ENCODE measurements around the gene MYO1E. TPM values are rescaled to one million over a fixed set of nuclear protein-coding genes. Genes with fewer than 3 reads are reported as not detected.

The MYO1E gene
- total RNA-seq, 4 donors from 2014 or later: 23.3 to 99.8 (median 66.5) TPM

- peaks cover 4 to 12% of the 10 kb centered on the region in 2 donors for H3K4me1 ChIP-seq
- no peak for TF ChIP-seq CTCF (IDR thresholded peaks at IDR 0.05)
- no peak for TF ChIP-seq POLR2A (IDR thresholded peaks at IDR 0.05)
- intact Hi-C loops (cut with DNase I; ENCODE audit: low total_unique reads): no loop called here
- H3K27me3 ChIP-seq: no peaks in the 10 kb centered on the region
- H3K9me3 ChIP-seq: no peaks in the 10 kb centered on the region
- H3K27ac ChIP-seq: peak overlapping the region; percentile 75 to 76
- H3K36me3 ChIP-seq: no peaks in the 10 kb centered on the region
- peak; percentile 23 to 41 for DNase-seq
- H3K4me3 ChIP-seq: no peak overlapping the region
These were observed 77.2 kb downstream of the MYO1E start for GRCh38 chr15:59295261-59296001.

- no peak for DNase-seq
- intact Hi-C loops (cut with DNase I; ENCODE audit: low total_unique reads): no loop called here
- H3K27ac ChIP-seq: peak overlapping the region; percentile 75 to 76
- H3K9me3 ChIP-seq: no peaks in the 10 kb centered on the region
- H3K27me3 ChIP-seq: no peaks in the 10 kb centered on the region
- H3K4me1 ChIP-seq: peaks cover 4 to 11% of the 10 kb centered on the region in 2 donors
- no peaks in the 10 kb centered on the region for H3K36me3 ChIP-seq
- H3K4me3 ChIP-seq: no peak overlapping the region
- no peak for TF ChIP-seq POLR2A (IDR thresholded peaks at IDR 0.05)
- TF ChIP-seq CTCF (IDR thresholded peaks at IDR 0.05): no peak
These were observed 78.0 kb downstream of the MYO1E start for GRCh38 chr15:59294574-59295260.

GRCh38 chr15:59292442-59293151 is 80.1 kb downstream of the MYO1E start:
- Histone ChIP-seq H3K27me3 (no peaks in the 10 kb centered on the region), H3K4me3 (no peak overlapping the region), H3K9me3 (no peaks in the 10 kb centered on the region), H3K27ac (peak overlapping the region in 1 of 2 donors; percentile 24), H3K36me3 (no peaks in the 10 kb centered on the region), H3K4me1 (peaks cover 4 to 8% of the 10 kb centered on the region in 2 donors)
- intact Hi-C loops (cut with DNase I; ENCODE audit: low total_unique reads): no loop called here
- TF ChIP-seq CTCF (IDR thresholded peaks at IDR 0.05): no peak
- no peak for TF ChIP-seq POLR2A (IDR thresholded peaks at IDR 0.05)
- DNase-seq: no peak

- intact Hi-C loops (cut with DNase I; ENCODE audit: low total_unique reads): no loop called here
- H3K4me1 ChIP-seq: peaks cover 4 to 6% of the 10 kb centered on the region in 2 donors
- H3K36me3 ChIP-seq: no peaks in the 10 kb centered on the region
- H3K4me3 ChIP-seq: no peak overlapping the region
- no peaks in the 10 kb centered on the region for H3K27me3 ChIP-seq
- DNase-seq: no peak
- H3K27ac ChIP-seq: no peak overlapping the region
- H3K9me3 ChIP-seq: no peaks in the 10 kb centered on the region
- TF ChIP-seq CTCF (IDR thresholded peaks at IDR 0.05) (no peak), POLR2A (IDR thresholded peaks at IDR 0.05) (no peak)
These were observed 81.5 kb downstream of the MYO1E start for GRCh38 chr15:59291213-59291549.

Data from uterus (tissue), 4 donors.